Panc1 (cell line): ENCODE measurements around the gene KRTAP1-1.

Experiments used
- POLR2AphosphoS5 ChIP-seq: IDR thresholded peaks from 2 replicates; pipeline ENCODE4 v1.6.1; 2012; ENCODE audit warnings: mild to moderate bottlenecking, low read depth, low read length, moderate library complexity
- SIN3A ChIP-seq: IDR thresholded peaks from 2 replicates; pipeline ENCODE4 v1.6.1; 2012; ENCODE audit warnings: low read depth, mild to moderate bottlenecking, low read length, moderate library complexity, borderline replicate concordance; ENCODE audit not compliant: insufficient read depth
- TCF7L2 ChIP-seq: IDR thresholded peaks from 2 replicates; pipeline ENCODE4 v1.6.1; 2011; ENCODE audit warnings: mild to moderate bottlenecking, low read depth, low read length, inconsistent platforms
- TF ChIP-seq, protein P1 (sequence below): fragments of 450-650 bp; IDR thresholded peaks from 2 replicates; pipeline ENCODE4 v1.5.1; 2017; ENCODE audit warnings: mild to moderate bottlenecking
- TF ChIP-seq, protein P2 (sequence below), 2 experiments: IDR thresholded peaks; 2 replicates each; pipeline ENCODE4 v1.6.1; 2011 to 2012; ENCODE audit warnings: low read depth in 2 of 2, control low read depth in 1 of 2, low read length in 1 of 2, mild to moderate bottlenecking in 1 of 2, moderate library complexity in 1 of 2; ENCODE audit not compliant: insufficient read depth in 1 of 2

DNA sequence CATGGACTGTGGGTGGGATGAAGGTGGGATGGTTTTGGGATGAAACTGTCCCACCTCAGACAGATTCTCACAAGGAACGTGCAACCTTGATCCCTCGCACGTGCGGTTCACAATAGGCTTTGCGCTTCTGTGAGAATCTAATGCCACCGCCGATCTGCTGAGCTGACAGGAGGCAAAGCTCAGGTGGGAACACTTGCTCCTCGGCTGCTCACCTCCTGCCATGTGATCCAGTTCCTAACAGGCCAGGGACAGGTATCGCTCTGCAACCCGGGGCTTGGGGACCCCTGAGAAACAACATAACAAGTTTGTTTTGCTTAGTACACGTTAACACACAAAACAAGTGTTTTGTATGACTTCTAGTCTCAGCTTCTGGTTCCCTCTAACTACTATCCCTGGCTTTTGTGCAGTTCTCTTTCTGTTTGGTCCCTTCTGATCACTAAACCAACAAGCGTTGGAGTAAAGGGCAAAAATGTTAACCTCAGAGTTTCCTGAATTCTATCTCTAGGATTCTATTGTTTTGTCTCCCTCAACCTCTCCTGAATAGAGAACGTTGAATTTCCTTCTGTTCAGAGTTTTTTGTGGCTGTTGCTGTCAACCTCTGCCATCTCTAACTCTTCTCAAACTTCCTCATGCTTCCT is 24.6 kb downstream of the KRTAP1-1 start:
- TF ChIP-seq, protein P1, sequence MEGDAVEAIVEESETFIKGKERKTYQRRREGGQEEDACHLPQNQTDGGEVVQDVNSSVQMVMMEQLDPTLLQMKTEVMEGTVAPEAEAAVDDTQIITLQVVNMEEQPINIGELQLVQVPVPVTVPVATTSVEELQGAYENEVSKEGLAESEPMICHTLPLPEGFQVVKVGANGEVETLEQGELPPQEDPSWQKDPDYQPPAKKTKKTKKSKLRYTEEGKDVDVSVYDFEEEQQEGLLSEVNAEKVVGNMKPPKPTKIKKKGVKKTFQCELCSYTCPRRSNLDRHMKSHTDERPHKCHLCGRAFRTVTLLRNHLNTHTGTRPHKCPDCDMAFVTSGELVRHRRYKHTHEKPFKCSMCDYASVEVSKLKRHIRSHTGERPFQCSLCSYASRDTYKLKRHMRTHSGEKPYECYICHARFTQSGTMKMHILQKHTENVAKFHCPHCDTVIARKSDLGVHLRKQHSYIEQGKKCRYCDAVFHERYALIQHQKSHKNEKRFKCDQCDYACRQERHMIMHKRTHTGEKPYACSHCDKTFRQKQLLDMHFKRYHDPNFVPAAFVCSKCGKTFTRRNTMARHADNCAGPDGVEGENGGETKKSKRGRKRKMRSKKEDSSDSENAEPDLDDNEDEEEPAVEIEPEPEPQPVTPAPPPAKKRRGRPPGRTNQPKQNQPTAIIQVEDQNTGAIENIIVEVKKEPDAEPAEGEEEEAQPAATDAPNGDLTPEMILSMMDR: no peak
- TF ChIP-seq POLR2AphosphoS5: no peak
- TF ChIP-seq, protein P2, sequence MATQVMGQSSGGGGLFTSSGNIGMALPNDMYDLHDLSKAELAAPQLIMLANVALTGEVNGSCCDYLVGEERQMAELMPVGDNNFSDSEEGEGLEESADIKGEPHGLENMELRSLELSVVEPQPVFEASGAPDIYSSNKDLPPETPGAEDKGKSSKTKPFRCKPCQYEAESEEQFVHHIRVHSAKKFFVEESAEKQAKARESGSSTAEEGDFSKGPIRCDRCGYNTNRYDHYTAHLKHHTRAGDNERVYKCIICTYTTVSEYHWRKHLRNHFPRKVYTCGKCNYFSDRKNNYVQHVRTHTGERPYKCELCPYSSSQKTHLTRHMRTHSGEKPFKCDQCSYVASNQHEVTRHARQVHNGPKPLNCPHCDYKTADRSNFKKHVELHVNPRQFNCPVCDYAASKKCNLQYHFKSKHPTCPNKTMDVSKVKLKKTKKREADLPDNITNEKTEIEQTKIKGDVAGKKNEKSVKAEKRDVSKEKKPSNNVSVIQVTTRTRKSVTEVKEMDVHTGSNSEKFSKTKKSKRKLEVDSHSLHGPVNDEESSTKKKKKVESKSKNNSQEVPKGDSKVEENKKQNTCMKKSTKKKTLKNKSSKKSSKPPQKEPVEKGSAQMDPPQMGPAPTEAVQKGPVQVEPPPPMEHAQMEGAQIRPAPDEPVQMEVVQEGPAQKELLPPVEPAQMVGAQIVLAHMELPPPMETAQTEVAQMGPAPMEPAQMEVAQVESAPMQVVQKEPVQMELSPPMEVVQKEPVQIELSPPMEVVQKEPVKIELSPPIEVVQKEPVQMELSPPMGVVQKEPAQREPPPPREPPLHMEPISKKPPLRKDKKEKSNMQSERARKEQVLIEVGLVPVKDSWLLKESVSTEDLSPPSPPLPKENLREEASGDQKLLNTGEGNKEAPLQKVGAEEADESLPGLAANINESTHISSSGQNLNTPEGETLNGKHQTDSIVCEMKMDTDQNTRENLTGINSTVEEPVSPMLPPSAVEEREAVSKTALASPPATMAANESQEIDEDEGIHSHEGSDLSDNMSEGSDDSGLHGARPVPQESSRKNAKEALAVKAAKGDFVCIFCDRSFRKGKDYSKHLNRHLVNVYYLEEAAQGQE (IDR thresholded peaks at IDR 0.05; ENCODE audit: insufficient read depth in 1 of 2, low read depth in 2 of 2, low read length in 1 of 2): no peak
- no peak for TF ChIP-seq SIN3A
- no peak for TF ChIP-seq TCF7L2
